ENCODE measurements around the gene CTCF. TPM values are rescaled to one million over a fixed set of nuclear protein-coding genes. Genes with fewer than 3 reads are reported as not detected.
A peak's percentile ranks its signal among the peaks of the same experiment; 100 is the strongest.

CTCF gene
- total RNA-seq, 1 experiment from 2014 or later, result 30.3 TPM

- Histone ChIP-seq H3K4me3 (ENCODE audit: low read length) (no peak overlapping the region), H3K4me2 (ENCODE audit: low read length) (no peak overlapping the region), H4K20me1 (ENCODE audit: low read length) (no peaks in the 10 kb centered on the region), H2AFZ (ENCODE audit: low read length) (no peak overlapping the region), H3K4me1 (ENCODE audit: insufficient read depth, low read length) (peaks cover 9% of the 10 kb centered on the region; the same call in 1 of the 2 replicates), H3K27me3 (ENCODE audit: low read length) (no peaks in the 10 kb centered on the region), H3F3A (ENCODE audit: low read length, unreplicated experiment) (no peaks in the 10 kb centered on the region), H3K9ac (ENCODE audit: low read length) (no peak overlapping the region), H3K27ac (ENCODE audit: low read length) (no peak overlapping the region), H3K36me3 (ENCODE audit: low read depth, low read length) (peaks cover 10% of the 10 kb centered on the region), H3K9me3 (ENCODE audit: low read length) (no peaks in the 10 kb centered on the region), H3K9me2 (replicated peaks; ENCODE audit: low read length) (no peaks in the 10 kb centered on the region), H3K79me2 (ENCODE audit: low read length) (no peaks in the 10 kb centered on the region)
- intact Hi-C loops (cut with micrococcal nuclease), result no loop called here
- POLR2A ChIA-PET (ENCODE audit: unreplicated experiment), result no interaction called here
- DNase-seq (no peak), ATAC-seq (no peak)
- no peak for TF ChIP-seq EZH2phosphoT487 (IDR thresholded peaks at IDR 0.05; ENCODE audit: borderline replicate concordance, low read length)
- no peak for TF ChIP-seq CTCF (conservative IDR thresholded peaks at IDR 0.05; ENCODE audit: low read depth, low read length)
- TF ChIP-seq EZH2 (IDR thresholded peaks at IDR 0.05; ENCODE audit: low read length, unreplicated experiment), result no peak
- CTCF ChIA-PET, result no interaction called here
- BruUV-seq (replicated peaks), result no TSS peak
Observed at GRCh38 chr16:67545665-67546024, 16.7 kb upstream of the CTCF start.

GRCh38 chr16:67546091-67546501, 16.2 kb upstream of the CTCF start:
- DNase-seq (no peak), ATAC-seq (no peak)
- intact Hi-C loops (cut with micrococcal nuclease), result no loop called here
- no peak for TF ChIP-seq EZH2phosphoT487 (IDR thresholded peaks at IDR 0.05; ENCODE audit: borderline replicate concordance, low read length)
- no peak for TF ChIP-seq EZH2 (IDR thresholded peaks at IDR 0.05; ENCODE audit: low read length, unreplicated experiment)
- TF ChIP-seq CTCF (conservative IDR thresholded peaks at IDR 0.05; ENCODE audit: low read depth, low read length), result no peak
- CTCF ChIA-PET, result no interaction called here
- no peak overlapping the region for H3K4me3 ChIP-seq (ENCODE audit: low read length)
- TSS peak; percentile 47 for BruUV-seq (replicated peaks)
- POLR2A ChIA-PET (ENCODE audit: unreplicated experiment), result no interaction called here
- H3K9me2 ChIP-seq (replicated peaks; ENCODE audit: low read length), result no peaks in the 10 kb centered on the region
- no peaks in the 10 kb centered on the region for H3K79me2 ChIP-seq (ENCODE audit: low read length)
- H3K27me3 ChIP-seq (ENCODE audit: low read length), result no peaks in the 10 kb centered on the region
- no peak overlapping the region for H3K9ac ChIP-seq (ENCODE audit: low read length)
- no peak overlapping the region for H3K27ac ChIP-seq (ENCODE audit: low read length)
- H2AFZ ChIP-seq (ENCODE audit: low read length), result no peak overlapping the region
- H3F3A ChIP-seq (ENCODE audit: low read length, unreplicated experiment), result no peaks in the 10 kb centered on the region
- H3K4me1 ChIP-seq (ENCODE audit: insufficient read depth, low read length), result peaks cover 9% of the 10 kb centered on the region; the same call in 1 of the 2 replicates
- H4K20me1 ChIP-seq (ENCODE audit: low read length), result no peaks in the 10 kb centered on the region
- no peak overlapping the region for H3K4me2 ChIP-seq (ENCODE audit: low read length)
- H3K9me3 ChIP-seq (ENCODE audit: low read length), result no peaks in the 10 kb centered on the region
- H3K36me3 ChIP-seq (ENCODE audit: low read depth, low read length), result peaks cover 7% of the 10 kb centered on the region

- no peaks in the 10 kb centered on the region for H4K20me1 ChIP-seq (ENCODE audit: low read length)
- H3K9ac ChIP-seq (ENCODE audit: low read length), result no peak overlapping the region
- POLR2A ChIA-PET (ENCODE audit: unreplicated experiment), result interaction anchor here (0.5 to 0.6 kb wide), 2 partner anchors 116 to 272 kb away, joined by 8 to 11 read pairs; partner anchors contain the start of gene HSD11B2
- ATAC-seq (peak; percentile 74), DNase-seq (peak; percentile 72)
- intact Hi-C loops (cut with micrococcal nuclease), result no loop called here
- H2AFZ ChIP-seq (ENCODE audit: low read length), result no peak overlapping the region
- no peaks in the 10 kb centered on the region for H3K27me3 ChIP-seq (ENCODE audit: low read length)
- H3K79me2 ChIP-seq (ENCODE audit: low read length), result no peaks in the 10 kb centered on the region
- no peak overlapping the region for H3K4me3 ChIP-seq (ENCODE audit: low read length)
- no peaks in the 10 kb centered on the region for H3K9me2 ChIP-seq (replicated peaks; ENCODE audit: low read length)
- H3F3A ChIP-seq (ENCODE audit: low read length, unreplicated experiment), result no peaks in the 10 kb centered on the region
- peaks cover 5% of the 10 kb centered on the region for H3K36me3 ChIP-seq (ENCODE audit: low read depth, low read length)
- no peaks in the 10 kb centered on the region for H3K9me3 ChIP-seq (ENCODE audit: low read length)
- H3K27ac ChIP-seq (ENCODE audit: low read length), result no peak overlapping the region
- peaks cover under 1% of the 10 kb centered on the region; the same call in 1 of the 2 replicates for H3K4me1 ChIP-seq (ENCODE audit: insufficient read depth, low read length)
- no TSS peak for BruUV-seq (replicated peaks)
- no peak overlapping the region for H3K4me2 ChIP-seq (ENCODE audit: low read length)
- CTCF ChIA-PET, result interaction anchor here (0.5 to 1.6 kb wide), 8 partner anchors 9 to 290 kb away, joined by 3 to 19 read pairs (median 4); partner anchors contain the start of gene CTCF
- TF ChIP-seq EZH2phosphoT487 (IDR thresholded peaks at IDR 0.05; ENCODE audit: borderline replicate concordance, low read length), result no peak
- TF ChIP-seq EZH2 (IDR thresholded peaks at IDR 0.05; ENCODE audit: low read length, unreplicated experiment), result no peak
- TF ChIP-seq CTCF (conservative IDR thresholded peaks at IDR 0.05; ENCODE audit: low read depth, low read length), result peak; percentile 81
Observed at GRCh38 chr16:67546761-67547422, 15.4 kb upstream of the CTCF start.
